Heart left ventricle (tissue), 16 donors: Measurements from ENCODE around the gene RPS16. TPM values are rescaled to one million over a fixed set of nuclear protein-coding genes. Genes with fewer than 3 reads are reported as not detected.
A peak's percentile ranks its signal among the peaks of the same experiment; 100 is the strongest.

Source experiments
- ATAC-seq, 4 donors: fragments of 200-7000 bp; cut with Tn5 transposase; one replicate each; pipeline ENCODE4 v1.9.1; 2020 to 2022; ENCODE audit warnings: moderate library complexity in 4 of 4, mild to moderate bottlenecking in 3 of 4, moderate number of reproducible peaks in 1 of 4
- DNase-seq, 5 donors: peaks; one replicate each; pipeline ENCODE4 v3.0.0-alpha.2; 2020
- H3K27ac ChIP-seq, 12 donors: fragments of 200-600 bp; sonication (generic) in 4 of 12; one replicate each; pipeline versions ENCODE4 v1.5.0 to v1.8.0; 2016 to 2022; ENCODE audit warnings: mild to moderate bottlenecking in 2 of 12
- H3K27me3 ChIP-seq, 9 donors: fragments of 200-600 bp; sonication (generic) in 2 of 9; one replicate each; pipeline versions ENCODE4 v1.5.1 to v1.8.0; 2016 to 2022; ENCODE audit warnings: mild to moderate bottlenecking in 3 of 9
- H3K36me3 ChIP-seq, 9 donors: fragments of 200-600 bp; sonication (generic) in 2 of 9; one replicate each; pipeline versions ENCODE4 v1.5.0 to v1.8.0; 2018 to 2022; ENCODE audit warnings: mild to moderate bottlenecking in 2 of 9
- H3K4me1 ChIP-seq, 12 donors: fragments of 200-600 bp; sonication (generic) in 4 of 12; one replicate each; pipeline versions ENCODE4 v1.5.0 to v1.8.0; 2016 to 2022; ENCODE audit warnings: mild to moderate bottlenecking in 3 of 12
- H3K4me3 ChIP-seq, 12 donors: fragments of 200-600 bp; sonication (generic) in 4 of 12; one replicate each; pipeline versions ENCODE4 v1.5.0 to v1.8.0; 2017 to 2022; ENCODE audit warnings: mild to moderate bottlenecking in 9 of 12, moderate library complexity in 4 of 12
- H3K9me3 ChIP-seq, 12 donors: fragments of 200-600 bp; sonication (generic) in 4 of 12; one replicate each; pipeline versions ENCODE4 v1.5.0 to v1.8.0; 2016 to 2022; ENCODE audit warnings: mild to moderate bottlenecking in 1 of 12
- CTCF ChIP-seq, 12 donors: fragments of 200-600 bp; sonication (generic) in 4 of 12; IDR thresholded peaks; one replicate each; pipeline versions ENCODE4 v1.5.0 to v1.8.0; 2018 to 2022; ENCODE audit warnings: antibody characterized with exemption in 12 of 12, mild to moderate bottlenecking in 5 of 12
- POLR2A ChIP-seq, 2 donors: fragments of 450-650 bp; IDR thresholded peaks; one replicate each; pipeline ENCODE4 v1.6.1; 2017; ENCODE audit warnings: antibody characterized with exemption in 2 of 2, mild to moderate bottlenecking in 2 of 2, moderate library complexity in 2 of 2
- WGBS, 4 donors: extraction: QIAGEN DNeasy Blood & Tissue Kit in 2 of 4; methylation state at CpG; one replicate each; pipeline versions ENCODE4 v1.1.5 to v1.1.7; 2013 to 2018; 5-methylcytosine and 5-hydroxymethylcytosine counted together
- intact Hi-C, 10 donors: fragments of 100-400 bp; cut with DNase I; formaldehyde crosslinking; loops; one replicate each; pipeline versions ENCODE4 v1.11.1 to v1.14.2; 2022
- polyA plus RNA-seq, 2 donors: library from polyadenylated mRNA; stranded (reverse); fragments of 200-250 nt; gene quantifications; one replicate each; pipeline ENCODE4 v1.2.3, GENCODE V29; 2013
- total RNA-seq, 9 donors: library from RNA; depleted of rRNA in 2 of 9; stranded (reverse); fragments of >200 nt in 2 of 9; fragmentation: NEBNext Ultra II Directional in 3 of 9; extraction: Animal tissue kit (Norgen Biotek cat#: 25700) in 3 of 9; gene quantifications; one replicate each; pipeline versions ENCODE4 v1.1.0 to v1.2.4, GENCODE V29; 2016 to 2023
- donor health status: ischemic (EF 13 %, LVEDD 7.1; RV severe dilation, severe dysfunction).
- donor health status: healthy with polysubstance abuse.
- donor health status: DM: no; HTN: yes; CAD: no.
- donor health status: DM: no; HTN: no; CAD: no.
- donor health status: ischemic (EF 25% LVEDD 6.9; RV normal size, moderate dysfunction).
- donor health status: ischemic (EF 25% LVEDD 5.7; RV mildly dilated, moderate dysfunction).
- donor health status: healthy.
- donor health status: DM: yes; HTN: yes; CAD: no.
- donor health status: ischemic (EF 35%, LVEDD 5.7; RV mildly dilated, moderate dysfunction).
- donor health status: nonischemic (EF 11% LVEDD 7.7; RV severe dilation, severe dysfunction).
- donor health status: DM: yes; HTN: yes; CAD: no.
- donor health status: PGD.
- donor health status: ischemic (EF 29% LVEDD 5.4; RV normal size, mild dysfunction).
- donor health status: nonischemic (EF 23%, LVEDD 6.1; RV moderate dilation, normal function).

Gene RPS16
- total and polyA plus RNA-seq, 11 donors = 617 to 2,656 (median 1,374) TPM

GRCh38 chr19:39434123-39435076, 1.3 kb downstream of the RPS16 start:
- Histone ChIP-seq H3K9me3 (no peaks in the 10 kb centered on the region), H3K4me3 (peak overlapping the region; percentile 60 to 99 (median 90)), H3K36me3 (peaks cover 5 to 33% (median 30%) of the 10 kb centered on the region in 9 donors), H3K4me1 (peaks cover 11 to 41% (median 24%) of the 10 kb centered on the region in 12 donors), H3K27me3 (peaks cover 0 to 5% (median 0%) of the 10 kb centered on the region in 9 donors), H3K27ac (peak overlapping the region in 6 of 12 donors; percentile 86 to 93 (median 92))
- DNase-seq (peak in 1 of 5 donors; percentile 55), ATAC-seq (no peak)
- intact Hi-C loops = loop anchor here in 4 of 10 donors (1.0 to 5.0 kb wide), 4 partner anchors 20 to 48 kb away; partner anchors contain the start of genes PLEKHG2 (in 2 of the 4) and TIMM50 (in 1 of the 4)
- WGBS, 4 donors = 46 to 56% (median 53%) methylated on average over 10 of the region's 10 CpGs
- TF ChIP-seq CTCF (IDR thresholded peaks at IDR 0.05) (no peak), POLR2A (IDR thresholded peaks at IDR 0.05) (no peak)

- ATAC-seq (no peak), DNase-seq (peak in 1 of 5 donors; percentile 13)
- peaks cover 0 to 5% (median 0%) of the 10 kb centered on the region in 9 donors for H3K27me3 ChIP-seq
- intact Hi-C loops = loop anchor here in 2 of 10 donors (2.0 kb wide), 2 partner anchors 19 to 21 kb away; partner anchors contain the start of gene PLEKHG2 (in 1 of the 2)
- H3K4me3 ChIP-seq = peak overlapping the region in 1 of 12 donors; percentile 83
- H3K27ac ChIP-seq = peak overlapping the region in 4 of 12 donors; percentile 22 to 93 (median 89)
- H3K36me3 ChIP-seq = peaks cover 5 to 33% (median 30%) of the 10 kb centered on the region in 9 donors
- TF ChIP-seq POLR2A (IDR thresholded peaks at IDR 0.05) (no peak), CTCF (IDR thresholded peaks at IDR 0.05) (no peak)
- H3K9me3 ChIP-seq = no peaks in the 10 kb centered on the region
- peaks cover 17 to 48% (median 31%) of the 10 kb centered on the region in 12 donors for H3K4me1 ChIP-seq
- 95 to 97% (median 95%) methylated on average over 8 of the region's 8 CpGs for WGBS, 4 donors
Observed at GRCh38 chr19:39433480-39434079, 2.2 kb downstream of the RPS16 start.

GRCh38 chr19:39432677-39433025, 3.1 kb downstream of the RPS16 start:
- H3K4me3 ChIP-seq = no peak overlapping the region
- ATAC-seq (no peak), DNase-seq (no peak)
- TF ChIP-seq POLR2A (IDR thresholded peaks at IDR 0.05) = no peak
- TF ChIP-seq CTCF (IDR thresholded peaks at IDR 0.05) = no peak
- peaks cover 5 to 33% (median 30%) of the 10 kb centered on the region in 9 donors for H3K36me3 ChIP-seq
- peak overlapping the region in 1 of 12 donors; percentile 97 for H3K27ac ChIP-seq
- peaks cover 0 to 5% (median 0%) of the 10 kb centered on the region in 9 donors for H3K27me3 ChIP-seq
- H3K9me3 ChIP-seq = no peaks in the 10 kb centered on the region
- peaks cover 19 to 55% (median 39%) of the 10 kb centered on the region in 12 donors for H3K4me1 ChIP-seq
- intact Hi-C loops = no loop called here
- 90 to 96% (median 95%) methylated on average over 8 of the region's 8 CpGs for WGBS, 4 donors
